HCT116 (cell line): Measurements from ENCODE around the gene LRP1B.

ENCODE experiments used
- ELF1 ChIP-seq: IDR thresholded peaks from 2 replicates; pipeline ENCODE4 v1.6.1; 2012; ENCODE audit warnings: low read depth, borderline replicate concordance
- EZH2 ChIP-seq: fragments of 200-600 bp; sonication (generic); IDR thresholded peaks from 2 replicates; pipeline ENCODE4 v1.6.1; 2017; ENCODE audit warnings: antibody characterized with exemption, mixed run types
- FOSL1 ChIP-seq: IDR thresholded peaks from 2 replicates; pipeline ENCODE4 v1.6.1; 2012; ENCODE audit warnings: low read depth
- POLR2A ChIP-seq: IDR thresholded peaks from 2 replicates; pipeline ENCODE4 v1.7.0; 2011; ENCODE audit warnings: borderline replicate concordance; ENCODE audit not compliant: insufficient read depth, insufficient read length; ENCODE audit errors: extremely low read depth
- SIN3A ChIP-seq: IDR thresholded peaks from 2 replicates; pipeline ENCODE4 v1.6.1; 2012; ENCODE audit warnings: low read depth
- SRF ChIP-seq: IDR thresholded peaks from 2 replicates; pipeline ENCODE4 v1.6.1; 2012; ENCODE audit warnings: low read depth
- YY1 ChIP-seq: IDR thresholded peaks from 2 replicates; pipeline ENCODE4 v1.6.1; 2011; ENCODE audit warnings: low read length, low read depth, moderate library complexity, mild to moderate bottlenecking; ENCODE audit not compliant: insufficient replicate concordance; ENCODE audit errors: extremely low read depth
- ZNF274 ChIP-seq: fragments of 200-500 bp; sonication (Bioruptor generic); IDR thresholded peaks from 2 replicates; pipeline ENCODE4 v1.6.1; 2014; ENCODE audit warnings: mild to moderate bottlenecking, low read depth, low read length, inconsistent platforms
- TF ChIP-seq, protein P1 (sequence below): IDR thresholded peaks from 2 replicates; pipeline ENCODE4 v1.6.1; 2012; ENCODE audit warnings: low read depth
- TF ChIP-seq, protein P2 (sequence below): IDR thresholded peaks from 2 replicates; pipeline ENCODE4 v1.6.1; 2011; ENCODE audit warnings: mild to moderate bottlenecking, low read length, moderate library complexity; ENCODE audit not compliant: insufficient replicate concordance; ENCODE audit errors: extremely low read depth
- TF ChIP-seq, protein P3 (sequence below), 3 experiments: fragments of 200-600 bp in 1 of 3; sonication (generic) in 1 of 3; IDR thresholded peaks in 2 of 3; conservative IDR thresholded peaks in 1 of 3; 2 replicates each; pipeline ENCODE4 v1.5.1; 2012 to 2017; ENCODE audit warnings: low read depth in 2 of 3, low read length in 2 of 3, antibody characterized with exemption in 1 of 3, borderline replicate concordance in 1 of 3, control low read depth in 1 of 3, mild to moderate bottlenecking in 1 of 3, mixed read lengths in 1 of 3, mixed run types in 1 of 3, moderate library complexity in 1 of 3; ENCODE audit not compliant: insufficient read depth in 1 of 3
- TF ChIP-seq, protein P4 (sequence below): IDR thresholded peaks from 2 replicates; pipeline ENCODE4 v1.6.1; 2012
- TF ChIP-seq, protein P5 (sequence below): IDR thresholded peaks from 2 replicates; pipeline ENCODE4 v1.6.1; 2012

DNA sequence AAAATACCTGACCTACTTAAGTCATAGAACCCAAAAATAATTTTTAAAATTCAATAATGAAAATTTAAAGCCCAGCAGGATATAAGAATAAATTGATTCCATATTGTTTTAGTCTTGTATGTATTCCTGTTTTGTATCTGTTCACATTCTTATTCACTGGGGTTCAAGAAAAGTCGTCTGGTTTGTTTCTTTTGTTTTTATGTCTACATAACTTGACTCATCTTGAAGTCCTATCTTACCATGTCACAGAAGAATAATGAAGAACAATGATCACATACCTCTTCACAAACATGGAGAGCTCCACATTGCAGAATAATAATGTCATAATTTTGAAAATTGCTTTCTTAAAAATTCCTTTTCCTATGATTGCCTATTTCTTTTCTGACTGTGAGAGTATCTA, 43.4 kb upstream of the LRP1B start:
- no peak for TF ChIP-seq ELF1
- TF ChIP-seq EZH2, result no peak
- TF ChIP-seq, protein P1, sequence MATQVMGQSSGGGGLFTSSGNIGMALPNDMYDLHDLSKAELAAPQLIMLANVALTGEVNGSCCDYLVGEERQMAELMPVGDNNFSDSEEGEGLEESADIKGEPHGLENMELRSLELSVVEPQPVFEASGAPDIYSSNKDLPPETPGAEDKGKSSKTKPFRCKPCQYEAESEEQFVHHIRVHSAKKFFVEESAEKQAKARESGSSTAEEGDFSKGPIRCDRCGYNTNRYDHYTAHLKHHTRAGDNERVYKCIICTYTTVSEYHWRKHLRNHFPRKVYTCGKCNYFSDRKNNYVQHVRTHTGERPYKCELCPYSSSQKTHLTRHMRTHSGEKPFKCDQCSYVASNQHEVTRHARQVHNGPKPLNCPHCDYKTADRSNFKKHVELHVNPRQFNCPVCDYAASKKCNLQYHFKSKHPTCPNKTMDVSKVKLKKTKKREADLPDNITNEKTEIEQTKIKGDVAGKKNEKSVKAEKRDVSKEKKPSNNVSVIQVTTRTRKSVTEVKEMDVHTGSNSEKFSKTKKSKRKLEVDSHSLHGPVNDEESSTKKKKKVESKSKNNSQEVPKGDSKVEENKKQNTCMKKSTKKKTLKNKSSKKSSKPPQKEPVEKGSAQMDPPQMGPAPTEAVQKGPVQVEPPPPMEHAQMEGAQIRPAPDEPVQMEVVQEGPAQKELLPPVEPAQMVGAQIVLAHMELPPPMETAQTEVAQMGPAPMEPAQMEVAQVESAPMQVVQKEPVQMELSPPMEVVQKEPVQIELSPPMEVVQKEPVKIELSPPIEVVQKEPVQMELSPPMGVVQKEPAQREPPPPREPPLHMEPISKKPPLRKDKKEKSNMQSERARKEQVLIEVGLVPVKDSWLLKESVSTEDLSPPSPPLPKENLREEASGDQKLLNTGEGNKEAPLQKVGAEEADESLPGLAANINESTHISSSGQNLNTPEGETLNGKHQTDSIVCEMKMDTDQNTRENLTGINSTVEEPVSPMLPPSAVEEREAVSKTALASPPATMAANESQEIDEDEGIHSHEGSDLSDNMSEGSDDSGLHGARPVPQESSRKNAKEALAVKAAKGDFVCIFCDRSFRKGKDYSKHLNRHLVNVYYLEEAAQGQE, result no peak
- TF ChIP-seq POLR2A, result no peak
- TF ChIP-seq, protein P2, sequence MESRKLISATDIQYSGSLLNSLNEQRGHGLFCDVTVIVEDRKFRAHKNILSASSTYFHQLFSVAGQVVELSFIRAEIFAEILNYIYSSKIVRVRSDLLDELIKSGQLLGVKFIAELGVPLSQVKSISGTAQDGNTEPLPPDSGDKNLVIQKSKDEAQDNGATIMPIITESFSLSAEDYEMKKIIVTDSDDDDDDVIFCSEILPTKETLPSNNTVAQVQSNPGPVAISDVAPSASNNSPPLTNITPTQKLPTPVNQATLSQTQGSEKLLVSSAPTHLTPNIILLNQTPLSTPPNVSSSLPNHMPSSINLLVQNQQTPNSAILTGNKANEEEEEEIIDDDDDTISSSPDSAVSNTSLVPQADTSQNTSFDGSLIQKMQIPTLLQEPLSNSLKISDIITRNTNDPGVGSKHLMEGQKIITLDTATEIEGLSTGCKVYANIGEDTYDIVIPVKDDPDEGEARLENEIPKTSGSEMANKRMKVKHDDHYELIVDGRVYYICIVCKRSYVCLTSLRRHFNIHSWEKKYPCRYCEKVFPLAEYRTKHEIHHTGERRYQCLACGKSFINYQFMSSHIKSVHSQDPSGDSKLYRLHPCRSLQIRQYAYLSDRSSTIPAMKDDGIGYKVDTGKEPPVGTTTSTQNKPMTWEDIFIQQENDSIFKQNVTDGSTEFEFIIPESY, result no peak
- TF ChIP-seq ZNF274, result no peak
- no peak for TF ChIP-seq SRF
- TF ChIP-seq, protein P3, sequence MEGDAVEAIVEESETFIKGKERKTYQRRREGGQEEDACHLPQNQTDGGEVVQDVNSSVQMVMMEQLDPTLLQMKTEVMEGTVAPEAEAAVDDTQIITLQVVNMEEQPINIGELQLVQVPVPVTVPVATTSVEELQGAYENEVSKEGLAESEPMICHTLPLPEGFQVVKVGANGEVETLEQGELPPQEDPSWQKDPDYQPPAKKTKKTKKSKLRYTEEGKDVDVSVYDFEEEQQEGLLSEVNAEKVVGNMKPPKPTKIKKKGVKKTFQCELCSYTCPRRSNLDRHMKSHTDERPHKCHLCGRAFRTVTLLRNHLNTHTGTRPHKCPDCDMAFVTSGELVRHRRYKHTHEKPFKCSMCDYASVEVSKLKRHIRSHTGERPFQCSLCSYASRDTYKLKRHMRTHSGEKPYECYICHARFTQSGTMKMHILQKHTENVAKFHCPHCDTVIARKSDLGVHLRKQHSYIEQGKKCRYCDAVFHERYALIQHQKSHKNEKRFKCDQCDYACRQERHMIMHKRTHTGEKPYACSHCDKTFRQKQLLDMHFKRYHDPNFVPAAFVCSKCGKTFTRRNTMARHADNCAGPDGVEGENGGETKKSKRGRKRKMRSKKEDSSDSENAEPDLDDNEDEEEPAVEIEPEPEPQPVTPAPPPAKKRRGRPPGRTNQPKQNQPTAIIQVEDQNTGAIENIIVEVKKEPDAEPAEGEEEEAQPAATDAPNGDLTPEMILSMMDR (IDR thresholded peaks at IDR 0.05 in 2 of 3, conservative IDR thresholded peaks at IDR 0.05 in 1 of 3; ENCODE audit: borderline replicate concordance in 1 of 3, insufficient read depth in 1 of 3, low read depth in 2 of 3, low read length in 2 of 3), result no peak
- no peak for TF ChIP-seq FOSL1
- no peak for TF ChIP-seq YY1
- TF ChIP-seq SIN3A, result no peak
- TF ChIP-seq, protein P4, sequence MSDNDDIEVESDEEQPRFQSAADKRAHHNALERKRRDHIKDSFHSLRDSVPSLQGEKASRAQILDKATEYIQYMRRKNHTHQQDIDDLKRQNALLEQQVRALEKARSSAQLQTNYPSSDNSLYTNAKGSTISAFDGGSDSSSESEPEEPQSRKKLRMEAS, result no peak
- TF ChIP-seq, protein P5, sequence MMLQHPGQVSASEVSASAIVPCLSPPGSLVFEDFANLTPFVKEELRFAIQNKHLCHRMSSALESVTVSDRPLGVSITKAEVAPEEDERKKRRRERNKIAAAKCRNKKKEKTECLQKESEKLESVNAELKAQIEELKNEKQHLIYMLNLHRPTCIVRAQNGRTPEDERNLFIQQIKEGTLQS, result no peak
